MM.1S (cell line): Measurements from ENCODE around the gene GH2.

Experiments used
- CTCF ChIP-seq: fragments of 300-600 bp; sonication (generic); IDR thresholded peaks from 2 replicates; pipeline ENCODE4 v1.5.1; 2016; ENCODE audit warnings: antibody characterized with exemption, low read length, mixed read lengths
- EZH2 ChIP-seq: fragments of 300-600 bp; sonication (generic); optimal IDR thresholded peaks from 2 replicates; pipeline ENCODE3; 2017; ENCODE audit warnings: low read depth, mild to moderate bottlenecking, antibody characterized with exemption, low read length, mixed read lengths
- EZH2phosphoT487 ChIP-seq: fragments of 300-600 bp; sonication (generic); IDR thresholded peaks from 2 replicates; pipeline ENCODE4 v1.6.1; 2018; ENCODE audit warnings: antibody characterized with exemption, low read length

- TF ChIP-seq CTCF (no peak), EZH2phosphoT487 (no peak), EZH2 (no peak)
These were observed 44.9 kb downstream of the GH2 start for GRCh38 chr17:63836811-63837210.
